ENCODE data around the gene GAP43.

The GAP43 gene

DNA sequence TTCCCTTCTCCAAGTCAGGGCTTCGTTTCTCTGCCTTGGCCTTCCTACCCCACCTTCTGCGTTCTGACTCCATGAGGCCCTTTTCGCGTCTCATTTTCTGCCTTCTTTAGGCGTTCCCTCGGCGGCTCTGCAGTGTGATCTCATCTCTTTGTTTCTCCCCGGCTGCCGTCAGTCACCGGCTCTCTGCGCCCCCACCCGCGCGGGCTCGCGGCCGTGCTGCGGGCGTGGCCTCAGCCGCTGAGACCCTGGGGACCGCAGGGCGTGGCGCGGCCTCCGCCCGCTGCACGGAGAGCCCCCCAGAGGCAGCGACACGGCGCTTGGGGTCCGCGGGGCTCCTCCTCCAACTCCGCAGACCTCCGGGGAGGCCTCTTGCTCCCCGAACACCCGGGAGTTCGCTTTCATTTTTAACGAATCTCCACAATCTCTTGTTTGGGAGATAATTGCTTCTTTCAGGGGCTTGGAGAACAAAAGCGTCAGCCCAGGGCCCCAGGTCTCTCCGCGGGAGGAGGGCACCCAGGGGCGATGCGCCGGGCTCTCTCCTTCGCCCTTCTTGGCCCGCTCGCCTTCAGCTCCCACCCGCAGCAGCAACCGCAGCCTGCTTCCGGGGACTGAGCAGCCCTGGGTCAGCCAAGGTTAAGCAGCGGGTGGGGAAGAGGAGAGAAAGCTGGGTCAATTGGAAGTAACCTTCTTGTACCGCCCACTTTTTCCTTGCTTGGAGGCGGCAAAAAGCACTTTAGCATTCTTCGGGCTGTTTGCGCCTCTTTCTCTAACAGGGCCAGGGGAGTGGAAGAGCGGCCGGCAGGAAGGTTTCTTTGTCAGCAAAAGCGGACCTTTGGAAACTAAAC, 35.2 kb downstream of the GAP43 start:
- in situ Hi-C loops (cut with HindIII; ENCODE audit: low pct_unique_long_range_greater_than_20kb, low sequenced_read_pairs): no loop called here

DNA sequence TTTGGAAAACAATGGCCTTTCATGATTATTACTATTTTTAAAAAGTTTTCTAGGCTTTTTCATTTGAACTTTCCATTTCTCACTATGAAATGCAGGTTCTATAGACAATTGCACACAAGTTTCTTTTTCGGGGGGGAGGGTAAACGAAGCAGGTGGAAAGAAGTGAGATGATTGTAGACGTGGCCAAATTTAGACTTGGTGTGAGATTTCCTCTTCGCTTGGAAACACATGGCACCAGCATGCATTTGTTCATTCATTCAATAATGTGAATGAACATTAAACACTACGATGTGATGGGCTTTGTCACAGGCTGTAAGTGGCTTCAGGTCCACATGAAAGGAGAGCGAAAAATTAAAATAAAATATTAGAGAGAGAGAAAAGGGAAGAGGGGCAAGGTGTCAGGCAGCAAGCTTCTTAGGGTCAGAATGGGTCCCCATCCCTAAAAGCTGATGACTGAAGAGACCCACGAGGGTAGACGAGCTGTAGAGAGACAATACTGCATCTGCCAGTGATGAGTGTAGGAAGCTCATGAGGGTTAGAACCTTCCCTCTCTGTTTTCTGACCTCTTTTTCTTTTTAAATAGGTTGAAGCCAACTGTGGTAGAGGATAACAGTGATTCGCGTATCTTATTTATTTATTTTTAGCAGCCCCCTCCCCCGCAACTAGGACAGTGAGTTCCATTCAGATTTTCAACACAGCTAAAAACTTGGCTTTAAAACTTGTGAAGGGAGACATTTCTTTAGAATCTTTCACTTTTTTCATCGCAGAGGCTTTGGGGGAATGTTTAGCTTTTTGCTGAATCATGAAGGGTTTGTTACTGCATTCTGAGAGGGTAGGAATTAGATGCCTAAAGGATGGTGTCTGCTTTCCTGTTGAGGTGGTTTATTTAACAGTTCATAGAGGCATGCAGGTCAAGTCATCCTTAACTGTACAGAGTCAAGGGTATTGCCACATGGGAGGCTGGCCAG, 36.2 kb downstream of the GAP43 start:
- in situ Hi-C loops (cut with HindIII; ENCODE audit: low pct_unique_long_range_greater_than_20kb, low sequenced_read_pairs): no loop called here
- DNase-seq (ENCODE audit: low read depth in 1 of 2, low spot score in 1 of 2): no peak
- TF ChIP-seq JUND (IDR thresholded peaks at IDR 0.05; ENCODE audit: low read depth): no peak

More for the DNA sequence above, 35.2 kb downstream of the GAP43 start:
- TF ChIP-seq JUND (IDR thresholded peaks at IDR 0.05; ENCODE audit: low read depth): no peak
- peak; percentile 42 to 55 for DNase-seq (ENCODE audit: low read depth in 1 of 2, low spot score in 1 of 2)

DNA sequence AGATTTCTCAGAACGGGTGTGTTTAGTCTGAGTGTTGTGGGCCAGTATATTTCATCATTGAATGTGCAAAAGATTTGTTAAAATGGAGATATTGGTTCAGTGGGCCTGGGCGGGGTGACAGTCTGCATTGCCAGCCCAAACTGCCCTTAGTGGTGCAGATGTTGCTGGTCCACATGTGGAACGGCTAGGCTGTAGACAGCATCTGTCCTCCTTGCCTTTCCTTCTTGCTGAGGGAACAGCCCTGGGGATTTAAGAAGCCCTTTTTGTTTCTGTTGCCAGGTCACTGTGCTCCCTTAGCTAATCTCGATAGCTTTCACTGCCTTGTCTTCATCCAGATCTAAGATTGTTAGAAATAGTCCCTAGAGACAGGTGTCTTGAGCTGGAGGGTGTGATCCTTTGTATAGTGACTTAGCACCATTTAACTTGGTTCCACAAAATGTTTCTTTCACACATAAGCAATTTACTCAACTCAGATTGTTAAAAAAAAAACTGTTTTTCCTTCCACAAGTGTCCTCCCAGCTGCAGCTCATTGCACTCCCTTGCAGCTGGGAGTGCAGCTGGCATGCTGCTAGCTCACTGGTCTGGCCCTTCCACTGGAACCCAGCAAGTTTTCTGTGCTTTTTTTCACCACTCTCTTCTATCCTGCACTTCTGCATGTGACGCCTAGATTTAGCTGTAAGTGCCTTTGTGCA, 37.5 kb downstream of the GAP43 start:
- TF ChIP-seq JUND (IDR thresholded peaks at IDR 0.05; ENCODE audit: low read depth): no peak
- no peak for DNase-seq (ENCODE audit: low read depth in 1 of 2, low spot score in 1 of 2)
- in situ Hi-C loops (cut with HindIII; ENCODE audit: low pct_unique_long_range_greater_than_20kb, low sequenced_read_pairs): no loop called here

DNA sequence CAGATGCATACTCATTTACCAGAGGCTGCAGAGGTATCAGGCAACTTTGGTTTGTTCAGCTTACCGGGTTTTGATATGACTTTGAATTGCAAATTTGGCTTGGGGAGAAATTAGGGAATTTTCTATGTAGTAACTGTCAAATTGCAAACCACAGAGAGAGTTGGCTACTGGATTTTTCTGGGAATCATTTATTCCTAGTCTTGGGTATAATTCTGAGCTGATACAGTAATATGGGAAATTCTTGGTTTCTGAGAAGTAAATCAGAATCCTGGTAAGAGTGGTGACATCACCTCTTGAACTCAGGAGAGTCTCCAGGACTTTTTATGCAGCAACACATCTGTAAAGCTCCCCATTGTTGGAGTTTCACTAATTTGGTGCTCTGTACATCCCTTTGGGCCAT, 39.0 kb downstream of the GAP43 start:
- TF ChIP-seq JUND (IDR thresholded peaks at IDR 0.05; ENCODE audit: low read depth): no peak
- in situ Hi-C loops (cut with HindIII; ENCODE audit: low pct_unique_long_range_greater_than_20kb, low sequenced_read_pairs): no loop called here
- DNase-seq (ENCODE audit: low read depth in 1 of 2, low spot score in 1 of 2): no peak

- in situ Hi-C loops (cut with HindIII; ENCODE audit: low pct_unique_long_range_greater_than_20kb, low sequenced_read_pairs): no loop called here
- DNase-seq (ENCODE audit: low read depth in 1 of 2, low spot score in 1 of 2): no peak
- no peak for TF ChIP-seq JUND (IDR thresholded peaks at IDR 0.05; ENCODE audit: low read depth)
These were observed 40.1 kb downstream of the GAP43 start for GRCh38 chr3:115663414-115663813.

- no peak for DNase-seq (ENCODE audit: low read depth in 1 of 2, low spot score in 1 of 2)
- no peak for TF ChIP-seq JUND (IDR thresholded peaks at IDR 0.05; ENCODE audit: low read depth)
- in situ Hi-C loops (cut with HindIII; ENCODE audit: low pct_unique_long_range_greater_than_20kb, low sequenced_read_pairs): no loop called here
These were observed 42.8 kb downstream of the GAP43 start for GRCh38 chr3:115666081-115666480.

DNA sequence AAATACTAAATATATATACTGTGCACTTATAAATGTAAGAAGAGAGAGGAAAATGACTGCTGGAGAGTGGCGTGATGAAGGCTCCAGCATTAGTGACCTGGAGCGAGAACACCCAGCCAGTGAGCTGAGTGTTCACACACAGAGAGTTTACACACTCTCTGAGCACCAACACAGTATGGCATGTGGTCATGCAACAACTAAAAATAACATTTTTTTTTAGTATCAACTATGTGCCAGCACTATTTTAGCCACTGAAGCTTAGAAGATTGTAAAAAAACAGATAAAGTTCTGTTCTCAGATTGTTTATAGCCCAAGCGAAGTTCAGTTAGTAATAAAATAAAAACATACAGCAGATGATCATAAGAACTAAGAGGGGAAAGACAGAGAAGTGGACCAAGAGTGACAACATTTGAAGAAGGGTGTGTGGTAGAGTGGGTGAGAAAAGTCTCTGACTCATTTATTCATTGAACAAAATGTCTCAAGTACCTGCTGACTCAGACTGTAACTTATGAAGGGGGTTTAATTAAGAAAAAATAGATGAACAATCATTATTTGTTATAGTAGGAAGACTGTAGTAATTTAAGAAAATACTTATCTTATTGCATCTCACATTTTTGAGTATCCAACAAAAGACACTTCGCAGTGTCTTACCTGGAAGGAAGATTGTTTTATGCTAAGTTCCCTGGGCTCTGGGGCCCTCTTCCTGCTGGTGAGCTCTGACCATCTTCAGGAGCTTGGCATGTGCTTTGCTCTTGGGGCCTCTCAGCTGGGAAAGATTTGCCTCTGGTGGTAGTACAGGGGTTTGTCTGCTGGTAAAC, 43.8 kb downstream of the GAP43 start:
- no peak for TF ChIP-seq JUND (IDR thresholded peaks at IDR 0.05; ENCODE audit: low read depth)
- in situ Hi-C loops (cut with HindIII; ENCODE audit: low pct_unique_long_range_greater_than_20kb, low sequenced_read_pairs): no loop called here
- no peak for DNase-seq (ENCODE audit: low read depth in 1 of 2, low spot score in 1 of 2)

DNA sequence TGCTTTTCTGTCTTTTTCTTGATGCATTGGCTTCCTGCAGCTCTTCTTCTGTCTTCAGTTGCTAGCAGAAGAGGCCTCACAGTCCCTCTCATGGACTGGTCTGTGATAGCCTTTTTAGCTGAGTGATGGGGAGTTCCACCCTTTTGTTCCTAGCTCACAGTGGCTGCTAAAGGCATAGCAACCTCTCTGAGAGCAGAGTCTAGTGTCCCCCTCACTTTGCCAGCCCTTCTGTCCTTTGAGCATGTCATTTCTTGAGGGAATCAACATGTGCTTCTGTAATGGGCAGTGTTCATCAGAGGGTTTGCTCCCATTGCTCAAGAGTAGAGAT, 44.4 kb downstream of the GAP43 start:
- in situ Hi-C loops (cut with HindIII; ENCODE audit: low pct_unique_long_range_greater_than_20kb, low sequenced_read_pairs): no loop called here
- no peak for TF ChIP-seq JUND (IDR thresholded peaks at IDR 0.05; ENCODE audit: low read depth)
- DNase-seq (ENCODE audit: low read depth in 1 of 2, low spot score in 1 of 2): no peak

GRCh38 chr3:115670911-115671310, 47.6 kb downstream of the GAP43 start:
- in situ Hi-C loops (cut with HindIII; ENCODE audit: low pct_unique_long_range_greater_than_20kb, low sequenced_read_pairs): no loop called here
- DNase-seq (ENCODE audit: low read depth in 1 of 2, low spot score in 1 of 2): no peak
- no peak for TF ChIP-seq JUND (IDR thresholded peaks at IDR 0.05; ENCODE audit: low read depth)

- no peak for DNase-seq (ENCODE audit: low read depth in 1 of 2, low spot score in 1 of 2)
- in situ Hi-C loops (cut with HindIII; ENCODE audit: low pct_unique_long_range_greater_than_20kb, low sequenced_read_pairs): no loop called here
- TF ChIP-seq JUND (IDR thresholded peaks at IDR 0.05; ENCODE audit: low read depth): no peak
These were observed 48.6 kb downstream of the GAP43 start for GRCh38 chr3:115671761-115672455.

DNA sequence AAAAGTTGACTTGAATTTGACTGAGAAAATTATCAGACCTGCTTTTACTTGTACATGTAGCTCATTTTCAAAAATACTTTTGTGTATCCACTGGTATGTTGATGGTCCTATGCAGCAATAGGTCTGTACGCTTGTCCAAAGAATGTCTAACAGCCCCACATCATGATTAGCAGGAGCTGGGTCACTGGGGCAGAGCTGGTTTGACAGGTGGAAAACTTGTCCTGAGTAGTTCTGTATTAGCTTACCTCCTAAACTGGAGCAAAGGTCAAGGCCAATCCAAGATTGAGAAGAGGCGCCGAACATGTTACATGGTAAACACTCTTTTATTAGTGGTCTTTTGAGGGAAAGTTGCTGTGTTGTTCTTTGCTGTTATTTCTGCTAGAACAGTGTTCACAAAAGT, 50.6 kb downstream of the GAP43 start:
- in situ Hi-C loops (cut with HindIII; ENCODE audit: low pct_unique_long_range_greater_than_20kb, low sequenced_read_pairs): no loop called here
- TF ChIP-seq JUND (IDR thresholded peaks at IDR 0.05; ENCODE audit: low read depth): no peak
- DNase-seq (ENCODE audit: low read depth in 1 of 2, low spot score in 1 of 2): no peak
